SH-SY5Y (cell line): ENCODE results near the gene PCNX1.

ENCODE experiments used
- GATA2 ChIP-seq: IDR thresholded peaks from 2 replicates; pipeline ENCODE4 v1.6.1; 2011; ENCODE audit warnings: mild to moderate bottlenecking, low read depth, low read length
- GATA3 ChIP-seq: IDR thresholded peaks from 2 replicates; pipeline ENCODE4 v1.6.1; 2011; ENCODE audit warnings: low read depth, mild to moderate bottlenecking, low read length, moderate library complexity

- TF ChIP-seq GATA2 (no peak), GATA3 (no peak)
These were observed 95.9 kb downstream of the PCNX1 start for GRCh38 chr14:71003156-71003555.
